ENCODE measurements around the gene MLC1.

Gene MLC1

GRCh38 chr22:50017701-50018224, 67.5 kb downstream of the MLC1 start:
- Histone ChIP-seq H3K4me1 (ENCODE audit: control insufficient read depth in 5 of 5, insufficient read depth in 5 of 5, low read length in 5 of 5) (peaks cover 0 to 8% (median 6%) of the 10 kb centered on the region in 5 donors), H3K27me3 (ENCODE audit: control insufficient read depth in 5 of 5, insufficient read depth in 4 of 5, low read length in 5 of 5) (peaks cover 31 to 60% (median 45%) of the 10 kb centered on the region in 5 donors), H3K9me3 (ENCODE audit: control insufficient read depth in 5 of 5, low read length in 5 of 5) (peaks cover 0 to 8% (median 0%) of the 10 kb centered on the region in 5 donors), H3K27ac (ENCODE audit: low read depth, low read length) (no peak overlapping the region), H3K4me3 (ENCODE audit: low read depth in 1 of 5, low read length in 5 of 5) (no peak overlapping the region), H3K9ac (ENCODE audit: low read length in 5 of 5) (no peak overlapping the region), H3K36me3 (ENCODE audit: control insufficient read depth in 5 of 5, insufficient read depth in 5 of 5, low read length in 5 of 5) (no peaks in the 10 kb centered on the region)

- Histone ChIP-seq H3K9ac (ENCODE audit: low read length in 5 of 5) (no peak overlapping the region), H3K4me1 (ENCODE audit: control insufficient read depth in 5 of 5, insufficient read depth in 5 of 5, low read length in 5 of 5) (peaks cover 0 to 8% (median 6%) of the 10 kb centered on the region in 5 donors), H3K27me3 (ENCODE audit: control insufficient read depth in 5 of 5, insufficient read depth in 4 of 5, low read length in 5 of 5) (peaks cover 37 to 63% (median 51%) of the 10 kb centered on the region in 5 donors), H3K9me3 (ENCODE audit: control insufficient read depth in 5 of 5, low read length in 5 of 5) (peaks cover 0 to 8% (median 0%) of the 10 kb centered on the region in 5 donors), H3K27ac (ENCODE audit: low read depth, low read length) (no peak overlapping the region), H3K36me3 (ENCODE audit: control insufficient read depth in 5 of 5, insufficient read depth in 5 of 5, low read length in 5 of 5) (no peaks in the 10 kb centered on the region), H3K4me3 (ENCODE audit: low read depth in 1 of 5, low read length in 5 of 5) (no peak overlapping the region)
Measured at GRCh38 chr22:50016988-50017700, 68.1 kb downstream of the MLC1 start.

- H3K27ac ChIP-seq (ENCODE audit: low read depth, low read length), result no peak overlapping the region
- H3K27me3 ChIP-seq (ENCODE audit: control insufficient read depth in 5 of 5, insufficient read depth in 4 of 5, low read length in 5 of 5), result peaks cover 44 to 68% (median 58%) of the 10 kb centered on the region in 5 donors
- no peaks in the 10 kb centered on the region for H3K36me3 ChIP-seq (ENCODE audit: control insufficient read depth in 5 of 5, insufficient read depth in 5 of 5, low read length in 5 of 5)
- peaks cover 0 to 8% (median 6%) of the 10 kb centered on the region in 5 donors for H3K4me1 ChIP-seq (ENCODE audit: control insufficient read depth in 5 of 5, insufficient read depth in 5 of 5, low read length in 5 of 5)
- H3K4me3 ChIP-seq (ENCODE audit: low read depth in 1 of 5, low read length in 5 of 5), result no peak overlapping the region
- H3K9ac ChIP-seq (ENCODE audit: low read length in 5 of 5), result no peak overlapping the region
- peaks cover 0 to 8% (median 0%) of the 10 kb centered on the region in 5 donors for H3K9me3 ChIP-seq (ENCODE audit: control insufficient read depth in 5 of 5, low read length in 5 of 5)
Measured at GRCh38 chr22:50016308-50016987, 68.8 kb downstream of the MLC1 start.

- peaks cover 0 to 8% (median 6%) of the 10 kb centered on the region in 5 donors for H3K4me1 ChIP-seq (ENCODE audit: control insufficient read depth in 5 of 5, insufficient read depth in 5 of 5, low read length in 5 of 5)
- peaks cover 0 to 4% (median 0%) of the 10 kb centered on the region in 5 donors for H3K9me3 ChIP-seq (ENCODE audit: control insufficient read depth in 5 of 5, low read length in 5 of 5)
- no peak overlapping the region for H3K27ac ChIP-seq (ENCODE audit: low read depth, low read length)
- H3K9ac ChIP-seq (ENCODE audit: low read length in 5 of 5), result no peak overlapping the region
- H3K27me3 ChIP-seq (ENCODE audit: control insufficient read depth in 5 of 5, insufficient read depth in 4 of 5, low read length in 5 of 5), result peaks cover 48 to 72% (median 64%) of the 10 kb centered on the region in 5 donors
- no peak overlapping the region for H3K4me3 ChIP-seq (ENCODE audit: low read depth in 1 of 5, low read length in 5 of 5)
- no peaks in the 10 kb centered on the region for H3K36me3 ChIP-seq (ENCODE audit: control insufficient read depth in 5 of 5, insufficient read depth in 5 of 5, low read length in 5 of 5)
Measured at GRCh38 chr22:50015451-50016307, 69.5 kb downstream of the MLC1 start.

GRCh38 chr22:50014655-50015401, 70.4 kb downstream of the MLC1 start:
- no peaks in the 10 kb centered on the region for H3K9me3 ChIP-seq (ENCODE audit: control insufficient read depth in 5 of 5, low read length in 5 of 5)
- H3K27ac ChIP-seq (ENCODE audit: low read depth, low read length), result no peak overlapping the region
- no peak overlapping the region for H3K4me3 ChIP-seq (ENCODE audit: low read depth in 1 of 5, low read length in 5 of 5)
- no peak overlapping the region for H3K9ac ChIP-seq (ENCODE audit: low read length in 5 of 5)
- H3K4me1 ChIP-seq (ENCODE audit: control insufficient read depth in 5 of 5, insufficient read depth in 5 of 5, low read length in 5 of 5), result peaks cover 0 to 8% (median 6%) of the 10 kb centered on the region in 5 donors
- peaks cover 53 to 74% (median 69%) of the 10 kb centered on the region in 5 donors for H3K27me3 ChIP-seq (ENCODE audit: control insufficient read depth in 5 of 5, insufficient read depth in 4 of 5, low read length in 5 of 5)
- H3K36me3 ChIP-seq (ENCODE audit: control insufficient read depth in 5 of 5, insufficient read depth in 5 of 5, low read length in 5 of 5), result no peaks in the 10 kb centered on the region

GRCh38 chr22:50014053-50014501, 71.1 kb downstream of the MLC1 start:
- Histone ChIP-seq H3K9me3 (ENCODE audit: control insufficient read depth in 5 of 5, low read length in 5 of 5) (no peaks in the 10 kb centered on the region), H3K27me3 (ENCODE audit: control insufficient read depth in 5 of 5, insufficient read depth in 4 of 5, low read length in 5 of 5) (peaks cover 53 to 79% (median 69%) of the 10 kb centered on the region in 5 donors)

GRCh38 chr22:50012211-50013181, 72.7 kb downstream of the MLC1 start, which contains the start of gene IL17REL:
Gene IL17REL, minus strand, starts transcription at chr22:50012765. Its CDS starts 119 bp downstream, at chr22:50012646.
- Histone ChIP-seq H3K9me3 (ENCODE audit: control insufficient read depth in 5 of 5, low read length in 5 of 5) (no peaks in the 10 kb centered on the region), H3K9ac (ENCODE audit: low read length in 5 of 5) (no peak within 1 kb of the TSS), H3K27me3 (ENCODE audit: control insufficient read depth in 5 of 5, insufficient read depth in 4 of 5, low read length in 5 of 5) (peaks cover 52 to 72% (median 66%) of the 10 kb centered on the region in 5 donors), H3K4me3 (ENCODE audit: low read depth in 1 of 5, low read length in 5 of 5) (no peak within 1 kb of the TSS), H3K36me3 (ENCODE audit: control insufficient read depth in 5 of 5, insufficient read depth in 5 of 5, low read length in 5 of 5) (no peaks in the 10 kb centered on the region), H3K27ac (ENCODE audit: low read depth, low read length) (no peak within 1 kb of the TSS), H3K4me1 (ENCODE audit: control insufficient read depth in 5 of 5, insufficient read depth in 5 of 5, low read length in 5 of 5) (peaks cover 0 to 8% (median 5%) of the 10 kb centered on the region in 5 donors)

More at GRCh38 chr22:50014053-50014501, 71.1 kb downstream of the MLC1 start:
- Histone ChIP-seq H3K4me3 (ENCODE audit: low read depth in 1 of 5, low read length in 5 of 5) (no peak overlapping the region), H3K4me1 (ENCODE audit: control insufficient read depth in 5 of 5, insufficient read depth in 5 of 5, low read length in 5 of 5) (peaks cover 0 to 8% (median 6%) of the 10 kb centered on the region in 5 donors), H3K36me3 (ENCODE audit: control insufficient read depth in 5 of 5, insufficient read depth in 5 of 5, low read length in 5 of 5) (no peaks in the 10 kb centered on the region), H3K27ac (ENCODE audit: low read depth, low read length) (no peak overlapping the region), H3K9ac (ENCODE audit: low read length in 5 of 5) (no peak overlapping the region)

- peaks cover 0 to 8% (median 5%) of the 10 kb centered on the region in 5 donors for H3K4me1 ChIP-seq (ENCODE audit: control insufficient read depth in 5 of 5, insufficient read depth in 5 of 5, low read length in 5 of 5)
- H3K4me3 ChIP-seq (ENCODE audit: low read depth in 1 of 5, low read length in 5 of 5), result no peak overlapping the region
- H3K36me3 ChIP-seq (ENCODE audit: control insufficient read depth in 5 of 5, insufficient read depth in 5 of 5, low read length in 5 of 5), result no peaks in the 10 kb centered on the region
- H3K9ac ChIP-seq (ENCODE audit: low read length in 5 of 5), result no peak overlapping the region
- H3K27me3 ChIP-seq (ENCODE audit: control insufficient read depth in 5 of 5, insufficient read depth in 4 of 5, low read length in 5 of 5), result peaks cover 47 to 64% (median 57%) of the 10 kb centered on the region in 5 donors
- H3K27ac ChIP-seq (ENCODE audit: low read depth, low read length), result no peak overlapping the region
- no peaks in the 10 kb centered on the region for H3K9me3 ChIP-seq (ENCODE audit: control insufficient read depth in 5 of 5, low read length in 5 of 5)
Measured at GRCh38 chr22:50011447-50012210, 73.6 kb downstream of the MLC1 start.
